GM23248 (cell line): Measurements from ENCODE around the gene NEGR1. TPM values are rescaled to one million over a fixed set of nuclear protein-coding genes. Genes with fewer than 3 reads are reported as not detected.

Source experiments
- DNase-seq: peaks from one replicate; pipeline ENCODE4 v3.0.0-alpha.2; 2015
- H2AFZ ChIP-seq: fragments of 200-600 bp; sonication (generic); 2 replicates; pipeline ENCODE4 v1.6.1; 2016; ENCODE audit warnings: antibody characterized with exemption
- H3F3A ChIP-seq: fragments of 200-600 bp; sonication (generic); 2 replicates; pipeline ENCODE4 v1.6.1; 2016; ENCODE audit warnings: mild to moderate bottlenecking, antibody characterized with exemption, mixed run types; ENCODE audit not compliant: insufficient read depth
- H3K27ac ChIP-seq: fragments of 200-600 bp; sonication (generic); 2 replicates; pipeline ENCODE4 v1.5.1; 2016; ENCODE audit warnings: mild to moderate bottlenecking
- H3K27me3 ChIP-seq: fragments of 200-600 bp; sonication (generic); replicated peaks from 2 replicates; pipeline ENCODE4 v1.6.1; 2016; ENCODE audit warnings: mild to moderate bottlenecking; ENCODE audit not compliant: insufficient read depth
- H3K36me3 ChIP-seq: fragments of 200-600 bp; sonication (generic); 2 replicates; pipeline ENCODE4 v1.6.1; 2016; ENCODE audit warnings: low read depth, mild to moderate bottlenecking
- H3K4me1 ChIP-seq: fragments of 200-600 bp; sonication (generic); 2 replicates; pipeline ENCODE4 v1.6.1; 2016; ENCODE audit warnings: mild to moderate bottlenecking; ENCODE audit not compliant: insufficient read depth
- H3K4me2 ChIP-seq: fragments of 200-600 bp; sonication (generic); one replicate; pipeline ENCODE4 v1.6.1; 2016; ENCODE audit warnings: mild to moderate bottlenecking; ENCODE audit not compliant: unreplicated experiment
- H3K4me3 ChIP-seq: fragments of 200-600 bp; sonication (generic); 2 replicates; pipeline ENCODE4 v1.5.1; 2016; ENCODE audit warnings: mild to moderate bottlenecking
- H3K79me2 ChIP-seq: fragments of 200-600 bp; sonication (generic); 2 replicates; pipeline ENCODE4 v1.6.1; 2016; ENCODE audit warnings: mild to moderate bottlenecking; ENCODE audit not compliant: insufficient read depth
- H3K9ac ChIP-seq: fragments of 200-600 bp; sonication (generic); 2 replicates; pipeline ENCODE4 v1.6.1; 2016; ENCODE audit warnings: mild to moderate bottlenecking
- H3K9me2 ChIP-seq: fragments of 200-600 bp; sonication (generic); 2 replicates; pipeline ENCODE4 v1.6.1; 2016; ENCODE audit warnings: mixed run types, mild to moderate bottlenecking, moderate library complexity; ENCODE audit not compliant: insufficient read depth
- H3K9me3 ChIP-seq: fragments of 200-600 bp; sonication (generic); one replicate; pipeline ENCODE4 v1.6.1; 2017; ENCODE audit warnings: low read depth
- H4K20me1 ChIP-seq: fragments of 200-600 bp; sonication (generic); 2 replicates; pipeline ENCODE4 v1.6.0; 2016; ENCODE audit not compliant: insufficient read depth
- EZH2 ChIP-seq: fragments of 200-600 bp; sonication (generic); IDR thresholded peaks from 2 replicates; pipeline ENCODE4 v1.6.1; 2018; ENCODE audit warnings: antibody characterized with exemption, mild to moderate bottlenecking; ENCODE audit not compliant: insufficient read depth, poor library complexity, severe bottlenecking
- EZH2phosphoT487 ChIP-seq: fragments of 200-600 bp; sonication (generic); IDR thresholded peaks from 2 replicates; pipeline ENCODE4 v1.6.1; 2018; ENCODE audit warnings: antibody characterized with exemption, moderate library complexity, mild to moderate bottlenecking, low read depth; ENCODE audit not compliant: insufficient read depth
- whole genome bisulfite sequencing, 2 experiments: methylation state at CpG; one replicate each; pipeline ENCODE4 v1.1.6; 2015 to 2017; ENCODE audit warnings: low lambda C conversion rate in 2 of 2, low coverage in 1 of 2; ENCODE audit errors: missing lambda C conversion rate in 2 of 2; 5-methylcytosine and 5-hydroxymethylcytosine counted together
- in situ Hi-C: fragments of 300-500 bp; cut with MboI; formaldehyde crosslinking; loops from 2 replicates; pipeline ENCODE4 v1.15.0; 2020
- polyA plus RNA-seq: library from polyadenylated mRNA; unstranded; fragments of >200 nt; fragmentation: Nextera tagmentation; extraction: Ambion mirVana; gene quantifications from 2 replicates; pipeline ENCODE4 v1.2.1, GENCODE V29; 2016
- total RNA-seq: library from RNA; depleted of rRNA; stranded (reverse); fragments of >200 nt; shearing (Covaris generic); gene quantifications from 2 replicates; pipeline ENCODE4 v1.2.3, GENCODE V29; 2014

The NEGR1 gene
- total and polyA plus RNA-seq, 2 experiments from 2014 or later, result 14.3 to 15.7 TPM

DNA sequence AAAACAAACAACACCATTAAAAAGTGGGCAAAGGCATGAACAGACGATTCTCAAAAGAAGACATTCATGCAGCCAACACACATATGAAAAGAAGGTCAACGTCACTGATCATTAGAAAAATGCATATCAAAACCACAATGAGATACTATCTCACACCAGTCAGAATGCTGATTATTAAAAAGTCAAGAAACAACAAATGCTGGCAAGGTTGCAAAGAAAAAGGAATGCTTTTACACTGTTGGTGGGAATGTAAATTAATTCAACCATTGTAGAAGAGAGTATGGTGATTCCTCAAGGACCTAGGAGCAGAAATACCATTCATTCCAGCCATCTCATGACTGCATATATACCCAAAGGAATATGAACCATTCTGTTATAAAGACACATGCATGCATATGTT is 419.6 kb downstream of the NEGR1 start:
- H3K4me2 ChIP-seq, result no peak overlapping the region
- H3K36me3 ChIP-seq, result no peaks in the 10 kb centered on the region
- no peak overlapping the region for H2AFZ ChIP-seq
- H3K4me1 ChIP-seq, result peaks cover 4% of the 10 kb centered on the region; the same call in 1 of the 2 replicates
- H3F3A ChIP-seq, result peaks cover 6% of the 10 kb centered on the region; the same call in 1 of the 2 replicates
- H3K9ac ChIP-seq, result no peak overlapping the region
- no peak for DNase-seq
- no peaks in the 10 kb centered on the region for H4K20me1 ChIP-seq
- TF ChIP-seq EZH2phosphoT487 (no peak), EZH2 (no peak)
- no peak overlapping the region for H3K4me3 ChIP-seq
- H3K27ac ChIP-seq, result no peak overlapping the region
- 80 to 89% methylated on average over 2 of the region's 2 CpGs for WGBS, 2 experiments
- in situ Hi-C loops, result no loop called here
- H3K79me2 ChIP-seq, result no peaks in the 10 kb centered on the region
- H3K27me3 ChIP-seq, result no peaks in the 10 kb centered on the region
- H3K9me3 ChIP-seq, result no peaks in the 10 kb centered on the region
- no peaks in the 10 kb centered on the region for H3K9me2 ChIP-seq

- no peak overlapping the region for H3K27ac ChIP-seq
- peak; percentile 82 for DNase-seq
- no peaks in the 10 kb centered on the region for H3K27me3 ChIP-seq
- peaks cover 6% of the 10 kb centered on the region; the same call in 1 of the 2 replicates for H3F3A ChIP-seq
- no peaks in the 10 kb centered on the region for H3K36me3 ChIP-seq
- no peaks in the 10 kb centered on the region for H3K9me3 ChIP-seq
- TF ChIP-seq EZH2, result no peak
- no peak for TF ChIP-seq EZH2phosphoT487
- no peak overlapping the region for H3K4me2 ChIP-seq
- no peak overlapping the region for H3K9ac ChIP-seq
- in situ Hi-C loops, result no loop called here
- no peaks in the 10 kb centered on the region for H3K9me2 ChIP-seq
- H4K20me1 ChIP-seq, result no peaks in the 10 kb centered on the region
- H3K4me1 ChIP-seq, result peaks cover 4% of the 10 kb centered on the region; the same call in 1 of the 2 replicates
- no peaks in the 10 kb centered on the region for H3K79me2 ChIP-seq
- H3K4me3 ChIP-seq, result no peak overlapping the region
- no peak overlapping the region for H2AFZ ChIP-seq
Observed at GRCh38 chr1:71861022-71861421, 421.3 kb downstream of the NEGR1 start.

GRCh38 chr1:71859806-71860205 is 422.5 kb downstream of the NEGR1 start:
- Histone ChIP-seq H3K4me1 (peaks cover 4% of the 10 kb centered on the region; the same call in 1 of the 2 replicates), H3K79me2 (no peaks in the 10 kb centered on the region), H3F3A (peaks cover 6% of the 10 kb centered on the region; the same call in 1 of the 2 replicates), H3K27me3 (no peaks in the 10 kb centered on the region), H4K20me1 (no peaks in the 10 kb centered on the region), H3K36me3 (no peaks in the 10 kb centered on the region), H2AFZ (no peak overlapping the region), H3K4me3 (no peak overlapping the region), H3K4me2 (no peak overlapping the region), H3K9me3 (no peaks in the 10 kb centered on the region), H3K9ac (no peak overlapping the region), H3K27ac (no peak overlapping the region), H3K9me2 (no peaks in the 10 kb centered on the region)
- TF ChIP-seq EZH2 (no peak), EZH2phosphoT487 (no peak)
- 95 to 97% methylated on average over 2 of the region's 2 CpGs for WGBS, 2 experiments
- DNase-seq, result no peak
- in situ Hi-C loops, result no loop called here

GRCh38 chr1:71857862-71858261 is 424.5 kb downstream of the NEGR1 start:
- 94 to 96% methylated on average over 1 of the region's 1 CpG for WGBS, 2 experiments
- Histone ChIP-seq H3K9me3 (no peaks in the 10 kb centered on the region), H3K27ac (no peak overlapping the region), H3K9me2 (no peaks in the 10 kb centered on the region), H3K4me3 (no peak overlapping the region), H3K27me3 (no peaks in the 10 kb centered on the region), H3K4me1 (peaks cover 4% of the 10 kb centered on the region; the same call in 1 of the 2 replicates), H3K9ac (no peak overlapping the region), H2AFZ (no peak overlapping the region), H3K4me2 (peak overlapping the region; percentile 13), H4K20me1 (no peaks in the 10 kb centered on the region), H3K36me3 (no peaks in the 10 kb centered on the region), H3K79me2 (no peaks in the 10 kb centered on the region), H3F3A (peaks cover 6% of the 10 kb centered on the region; the same call in 1 of the 2 replicates)
- in situ Hi-C loops, result no loop called here
- no peak for TF ChIP-seq EZH2
- no peak for TF ChIP-seq EZH2phosphoT487
- peak; percentile 36 for DNase-seq

GRCh38 chr1:71853360-71853759 is 429.0 kb downstream of the NEGR1 start:
- H3F3A ChIP-seq, result no peaks in the 10 kb centered on the region
- no peak for DNase-seq
- H3K4me3 ChIP-seq, result no peak overlapping the region
- H3K36me3 ChIP-seq, result no peaks in the 10 kb centered on the region
- H3K9ac ChIP-seq, result no peak overlapping the region
- no peaks in the 10 kb centered on the region for H3K9me2 ChIP-seq
- no peaks in the 10 kb centered on the region for H3K27me3 ChIP-seq
- H3K27ac ChIP-seq, result no peak overlapping the region
- H4K20me1 ChIP-seq, result no peaks in the 10 kb centered on the region
- H3K9me3 ChIP-seq, result no peaks in the 10 kb centered on the region
- no peaks in the 10 kb centered on the region for H3K4me1 ChIP-seq
- WGBS, 2 experiments, result 87 to 88% methylated on average over 2 of the region's 2 CpGs
- TF ChIP-seq EZH2, result no peak
- no peak for TF ChIP-seq EZH2phosphoT487
- in situ Hi-C loops, result no loop called here
- no peaks in the 10 kb centered on the region for H3K79me2 ChIP-seq
- no peak overlapping the region for H2AFZ ChIP-seq
- H3K4me2 ChIP-seq, result no peak overlapping the region
